Gastroesophageal sphincter (tissue), 3 donors: ENCODE results near the gene APBA2.

Experiments used
- CTCF ChIP-seq, 4 experiments: fragments of 200-600 bp in 2 of 4; fragments of 450-650 bp in 2 of 4; sonication (generic) in 1 of 4; IDR thresholded peaks; one replicate each; pipeline ENCODE4 v1.5.1; 2017 to 2019; ENCODE audit warnings: antibody characterized with exemption in 4 of 4, mild to moderate bottlenecking in 2 of 4, moderate library complexity in 2 of 4
- EP300 ChIP-seq: sonication (generic); formaldehyde crosslinking; IDR thresholded peaks from one replicate; pipeline ENCODE4 v1.6.1; 2017; ENCODE audit warnings: antibody characterized with exemption, mild to moderate bottlenecking
- POLR2A ChIP-seq, 2 donors: fragments of 450-650 bp; IDR thresholded peaks; one replicate each; pipeline ENCODE4 v1.6.1; 2017; ENCODE audit warnings: antibody characterized with exemption in 2 of 2, mild to moderate bottlenecking in 2 of 2, moderate library complexity in 1 of 2
- POLR2AphosphoS5 ChIP-seq: sonication (generic); formaldehyde crosslinking; IDR thresholded peaks from one replicate; pipeline ENCODE4 v1.6.1; 2017; ENCODE audit warnings: antibody characterized with exemption

GRCh38 chr15:29121907-29122306 lies 236.1 kb downstream of the APBA2 start:
- TF ChIP-seq CTCF (IDR thresholded peaks at IDR 0.05) (no peak), EP300 (no peak), POLR2A (IDR thresholded peaks at IDR 0.05) (no peak), POLR2AphosphoS5 (no peak)
